Trophoblast cell (in vitro differentiated cells and primary cell): Measurements from ENCODE around the gene HOXA5.

ENCODE experiments used
- DNase-seq, 2 donors: peaks; one replicate each; pipeline ENCODE4 v3.0.0-alpha.2; 2016
- H2AFZ ChIP-seq: 2 replicates; pipeline ENCODE4 v1.6.1; 2013; ENCODE audit warnings: low read length, moderate library complexity, mild to moderate bottlenecking; ENCODE audit not compliant: insufficient read depth, poor library complexity
- H2AK5ac ChIP-seq: 2 replicates; pipeline ENCODE4 v1.6.1; 2013; ENCODE audit warnings: mild to moderate bottlenecking, low read length
- H2BK120ac ChIP-seq: 2 replicates; pipeline ENCODE4 v1.6.1; 2013; ENCODE audit warnings: low read length, mild to moderate bottlenecking, moderate library complexity; ENCODE audit not compliant: insufficient read depth, poor library complexity
- H2BK12ac ChIP-seq: 2 replicates; pipeline ENCODE4 v1.6.1; 2013; ENCODE audit warnings: mild to moderate bottlenecking, low read length, moderate library complexity
- H2BK5ac ChIP-seq: 2 replicates; pipeline ENCODE4 v1.6.1; 2013; ENCODE audit warnings: low read length, low read depth, moderate library complexity, mild to moderate bottlenecking; ENCODE audit not compliant: poor library complexity
- H3K14ac ChIP-seq: 2 replicates; pipeline ENCODE4 v1.6.1; 2013; ENCODE audit warnings: mild to moderate bottlenecking, low read length
- H3K18ac ChIP-seq: 2 replicates; pipeline ENCODE4 v1.6.1; 2013; ENCODE audit warnings: mild to moderate bottlenecking, low read length
- H3K23ac ChIP-seq: 2 replicates; pipeline ENCODE4 v1.6.1; 2013; ENCODE audit warnings: low read length
- H3K27ac ChIP-seq: 2 replicates; pipeline ENCODE4 v1.5.1; 2013; ENCODE audit warnings: low read depth, mild to moderate bottlenecking, inconsistent platforms, low read length, moderate library complexity
- H3K27me3 ChIP-seq: 2 replicates; pipeline ENCODE4 v1.6.1; 2013; ENCODE audit warnings: inconsistent platforms, mild to moderate bottlenecking, low read length, moderate library complexity; ENCODE audit not compliant: insufficient read depth
- H3K36me3 ChIP-seq, 2 experiments: 1 replicate in 1 of 2; 2 replicates in 1 of 2; pipeline ENCODE4 v1.6.1; 2013; ENCODE audit warnings: low read length in 2 of 2, mild to moderate bottlenecking in 2 of 2, moderate library complexity in 1 of 2; ENCODE audit not compliant: insufficient read depth in 2 of 2, control insufficient read depth in 1 of 2
- H3K4ac ChIP-seq: 2 replicates; pipeline ENCODE4 v1.6.1; 2013; ENCODE audit warnings: low read depth, mild to moderate bottlenecking, low read length, moderate library complexity
- H3K4me1 ChIP-seq, 2 experiments: 1 replicate in 1 of 2; 2 replicates in 1 of 2; pipeline ENCODE4 v1.6.1; 2013; ENCODE audit warnings: low read length in 2 of 2, mild to moderate bottlenecking in 2 of 2, moderate library complexity in 1 of 2; ENCODE audit not compliant: insufficient read depth in 2 of 2, control insufficient read depth in 1 of 2
- H3K4me2 ChIP-seq: 2 replicates; pipeline ENCODE4 v1.6.1; 2013; ENCODE audit warnings: inconsistent platforms, mild to moderate bottlenecking, low read length, moderate library complexity
- H3K4me3 ChIP-seq: 2 replicates; pipeline ENCODE4 v1.5.1; 2013; ENCODE audit warnings: mild to moderate bottlenecking, low read depth, low read length, inconsistent platforms
- H3K79me1 ChIP-seq: one replicate; pipeline ENCODE4 v1.6.1; 2013; ENCODE audit warnings: low read length
- H3K79me2 ChIP-seq: 2 replicates; pipeline ENCODE4 v1.6.1; 2013; ENCODE audit warnings: low read length, mild to moderate bottlenecking; ENCODE audit not compliant: control insufficient read depth, insufficient read depth, poor library complexity
- H3K9ac ChIP-seq: 2 replicates; pipeline ENCODE4 v1.6.1; 2013; ENCODE audit warnings: mild to moderate bottlenecking, low read length
- H3K9me3 ChIP-seq: 2 replicates; pipeline ENCODE4 v1.6.1; 2013; ENCODE audit warnings: low read depth, mild to moderate bottlenecking, control low read depth, inconsistent platforms, low read length; ENCODE audit not compliant: insufficient read depth
- H4K12ac ChIP-seq: 2 replicates; pipeline ENCODE4 v1.6.1; 2013; ENCODE audit warnings: low read depth, mild to moderate bottlenecking, low read length, moderate library complexity
- H4K8ac ChIP-seq: 2 replicates; pipeline ENCODE4 v1.6.1; 2013; ENCODE audit warnings: low read depth, mild to moderate bottlenecking, low read length, moderate library complexity
- H4K91ac ChIP-seq: one replicate; pipeline ENCODE4 v1.6.1; 2013; ENCODE audit warnings: low read depth, mild to moderate bottlenecking, low read length, moderate library complexity
- WGBS: extraction: QIAGEN DNeasy Blood & Tissue Kit; methylation state at CpG from one replicate; pipeline ENCODE4 v1.1.7; 2013; ENCODE audit warnings: missing lambda C conversion rate; ENCODE audit not compliant: insufficient read length, insufficient coverage; ENCODE audit errors: extremely low coverage; 5-methylcytosine and 5-hydroxymethylcytosine counted together

The HOXA5 gene

DNA sequence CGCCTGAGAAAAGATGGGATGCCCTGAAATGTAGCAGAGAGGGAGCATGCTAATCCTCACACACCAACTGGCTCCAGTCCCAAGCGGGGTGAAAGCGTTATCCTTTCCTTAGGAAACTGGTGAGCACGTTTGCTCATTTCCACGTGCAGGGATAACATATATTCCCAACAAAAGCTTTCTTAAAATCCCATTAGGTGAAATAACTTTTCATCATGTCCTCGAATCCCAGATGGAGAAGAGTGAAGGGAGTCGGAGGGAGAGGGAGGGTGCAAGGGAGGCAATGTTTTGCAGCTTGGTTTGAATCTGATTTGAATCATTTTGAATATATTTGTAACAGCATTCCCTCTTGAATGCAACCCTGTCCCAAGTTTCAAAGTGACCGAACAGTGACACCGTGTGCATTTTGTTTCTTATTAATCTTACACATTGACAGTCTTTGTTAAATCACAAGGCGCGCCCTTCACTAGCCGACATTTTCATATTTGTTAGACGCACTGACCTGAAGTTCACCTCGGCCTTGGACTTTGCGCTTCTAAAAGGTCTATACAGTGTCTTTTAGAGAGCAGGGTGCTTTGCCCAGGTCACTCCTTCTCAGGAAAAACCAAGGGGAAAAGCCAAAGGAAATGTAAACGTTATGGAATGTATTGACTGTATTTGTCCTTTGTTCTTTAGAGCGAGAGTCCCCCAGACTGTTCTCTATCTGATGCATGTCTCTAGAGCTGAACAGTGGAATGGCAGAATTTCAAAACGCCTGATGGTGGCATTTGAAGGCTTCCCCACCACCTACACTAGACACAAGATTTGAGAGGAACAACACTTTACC is 9.9 kb downstream of the HOXA5 start:
- H3K27ac ChIP-seq: no peak overlapping the region
- no peak overlapping the region for H2BK12ac ChIP-seq
- H3K27me3 ChIP-seq: peaks cover 71% of the 10 kb centered on the region
- H3K18ac ChIP-seq: no peak overlapping the region
- no CpG with 5 or more reads among the region's 18 CpGs for WGBS
- no peak overlapping the region for H4K12ac ChIP-seq
- H3K79me2 ChIP-seq: no peaks in the 10 kb centered on the region
- H4K91ac ChIP-seq: no peak overlapping the region
- H3K4me1 ChIP-seq: peaks cover 8 to 10% of the 10 kb centered on the region in 2 experiments
- no peak overlapping the region for H2AK5ac ChIP-seq
- no peak overlapping the region for H2BK120ac ChIP-seq
- no peak overlapping the region for H3K9ac ChIP-seq
- H3K9me3 ChIP-seq: peaks cover 14% of the 10 kb centered on the region
- H3K79me1 ChIP-seq: no peaks in the 10 kb centered on the region
- H2AFZ ChIP-seq: no peak overlapping the region
- H3K4ac ChIP-seq: no peak overlapping the region
- H3K4me2 ChIP-seq: no peak overlapping the region
- no peaks in the 10 kb centered on the region for H3K36me3 ChIP-seq
- no peak overlapping the region for H2BK5ac ChIP-seq
- H3K14ac ChIP-seq: no peak overlapping the region
- DNase-seq: no peak
- H3K4me3 ChIP-seq: no peak overlapping the region
- no peak overlapping the region for H4K8ac ChIP-seq
- no peak overlapping the region for H3K23ac ChIP-seq

DNA sequence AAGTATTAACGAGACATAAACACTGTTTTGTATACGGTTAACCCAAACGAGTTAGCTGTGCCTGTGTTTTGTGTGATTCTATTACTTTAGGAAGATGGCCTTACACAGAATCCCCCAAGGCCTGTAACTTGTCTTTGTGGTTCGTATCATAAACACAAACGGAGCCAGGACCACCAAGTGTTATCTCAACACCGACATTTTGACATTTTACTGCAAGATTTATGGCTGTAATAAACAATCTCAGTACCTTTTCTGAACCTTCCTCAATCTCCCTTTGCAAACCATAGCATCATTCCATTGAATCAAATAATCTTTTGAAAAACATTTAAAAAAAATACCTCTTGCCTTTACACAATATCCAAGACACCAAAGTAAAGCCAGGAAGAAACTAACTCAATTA is 10.5 kb downstream of the HOXA5 start:
- Histone ChIP-seq H3K9me3 (peaks cover 14% of the 10 kb centered on the region), H3K4me2 (no peak overlapping the region), H2BK5ac (no peak overlapping the region), H3K27ac (no peak overlapping the region), H3K14ac (no peak overlapping the region), H3K4ac (no peak overlapping the region), H4K91ac (no peak overlapping the region), H3K4me3 (no peak overlapping the region), H2AK5ac (no peak overlapping the region), H3K79me1 (no peaks in the 10 kb centered on the region), H4K8ac (no peak overlapping the region), H3K23ac (no peak overlapping the region), H4K12ac (no peak overlapping the region), H3K9ac (no peak overlapping the region), H3K36me3 (no peaks in the 10 kb centered on the region), H2BK12ac (no peak overlapping the region), H3K79me2 (no peaks in the 10 kb centered on the region), H2AFZ (no peak overlapping the region), H3K18ac (no peak overlapping the region), H2BK120ac (no peak overlapping the region), H3K4me1 (peaks cover 8 to 10% of the 10 kb centered on the region in 2 experiments), H3K27me3 (peaks cover 72% of the 10 kb centered on the region)
- WGBS: no CpG with 5 or more reads among the region's 6 CpGs
- DNase-seq: no peak

DNA sequence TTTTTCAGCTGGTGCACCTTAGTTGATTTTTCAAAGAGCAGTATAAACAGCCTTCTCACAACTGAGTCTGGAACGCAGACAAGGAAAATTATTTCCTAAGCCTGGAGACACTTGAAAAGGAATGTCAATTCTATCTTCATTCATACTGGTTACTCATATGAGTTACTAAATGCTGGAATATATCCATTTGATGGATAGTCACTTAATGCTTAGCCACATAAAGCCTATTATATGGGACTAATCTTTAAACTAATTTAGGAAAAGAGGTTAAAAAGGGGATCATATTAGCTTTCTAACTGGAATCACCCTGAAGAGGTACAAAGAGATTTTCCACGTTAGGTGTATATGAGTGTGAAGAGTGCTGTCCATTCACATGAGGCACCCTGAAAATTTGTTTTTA is 11.3 kb downstream of the HOXA5 start:
- no peak overlapping the region for H3K4ac ChIP-seq
- H3K36me3 ChIP-seq: no peaks in the 10 kb centered on the region
- no peak overlapping the region for H3K18ac ChIP-seq
- peaks cover 71% of the 10 kb centered on the region for H3K27me3 ChIP-seq
- H3K79me2 ChIP-seq: no peaks in the 10 kb centered on the region
- H4K8ac ChIP-seq: no peak overlapping the region
- no peak overlapping the region for H2AK5ac ChIP-seq
- H3K4me2 ChIP-seq: no peak overlapping the region
- DNase-seq: no peak
- no peak overlapping the region for H3K4me3 ChIP-seq
- H3K23ac ChIP-seq: no peak overlapping the region
- no peak overlapping the region for H2BK12ac ChIP-seq
- peaks cover 14% of the 10 kb centered on the region for H3K9me3 ChIP-seq
- H3K27ac ChIP-seq: no peak overlapping the region
- no peak overlapping the region for H3K9ac ChIP-seq
- H4K12ac ChIP-seq: no peak overlapping the region
- H3K14ac ChIP-seq: no peak overlapping the region
- H3K4me1 ChIP-seq: peaks cover 8 to 10% of the 10 kb centered on the region in 2 experiments
- no peak overlapping the region for H2AFZ ChIP-seq
- no peak overlapping the region for H2BK5ac ChIP-seq
- H3K79me1 ChIP-seq: no peaks in the 10 kb centered on the region
- no peak overlapping the region for H2BK120ac ChIP-seq
- WGBS: no CpG with 5 or more reads among the region's 2 CpGs
- H4K91ac ChIP-seq: no peak overlapping the region

DNA sequence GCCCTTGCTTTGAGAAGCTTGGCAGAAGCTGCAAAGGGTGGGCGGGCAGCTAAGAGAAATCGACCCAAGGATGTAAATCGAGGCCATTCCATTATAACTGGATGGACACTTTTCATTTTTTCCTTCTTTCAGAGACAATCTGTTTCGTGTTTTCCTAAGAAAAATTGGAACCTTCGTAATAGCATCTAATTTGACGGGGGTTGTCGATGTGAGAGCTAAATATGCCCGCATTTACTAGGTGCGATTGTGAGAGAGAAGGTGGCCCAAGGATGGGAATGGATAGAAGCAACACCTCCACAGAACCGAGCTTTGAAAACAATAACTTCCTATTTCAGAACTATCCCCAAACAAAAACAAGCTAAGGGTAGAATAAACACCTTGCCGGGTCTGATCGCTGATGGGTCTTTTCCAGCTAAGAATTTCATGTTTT is 12.1 kb downstream of the HOXA5 start:
- H4K12ac ChIP-seq: no peak overlapping the region
- no peak overlapping the region for H2AFZ ChIP-seq
- no peaks in the 10 kb centered on the region for H3K79me1 ChIP-seq
- peak overlapping the region; percentile 79 for H3K4me2 ChIP-seq
- no peaks in the 10 kb centered on the region for H3K36me3 ChIP-seq
- H3K27ac ChIP-seq: no peak overlapping the region
- no peak overlapping the region for H3K14ac ChIP-seq
- no peak overlapping the region for H2BK120ac ChIP-seq
- no CpG with 5 or more reads among the region's 12 CpGs for WGBS
- no peak overlapping the region for H4K91ac ChIP-seq
- H4K8ac ChIP-seq: peak overlapping the region; percentile 59
- no peak overlapping the region for H3K9ac ChIP-seq
- peaks cover 14% of the 10 kb centered on the region for H3K9me3 ChIP-seq
- H2BK12ac ChIP-seq: no peak overlapping the region
- no peak for DNase-seq
- H3K4me1 ChIP-seq: peaks cover 8 to 10% of the 10 kb centered on the region in 2 experiments
- H3K18ac ChIP-seq: no peak overlapping the region
- H3K23ac ChIP-seq: no peak overlapping the region
- no peak overlapping the region for H2BK5ac ChIP-seq
- H3K4ac ChIP-seq: no peak overlapping the region
- H3K4me3 ChIP-seq: no peak overlapping the region
- peaks cover 70% of the 10 kb centered on the region for H3K27me3 ChIP-seq
- H3K79me2 ChIP-seq: no peaks in the 10 kb centered on the region
- H2AK5ac ChIP-seq: no peak overlapping the region
